ENCODE data around the gene CBX4. TPM values are rescaled to one million over a fixed set of nuclear protein-coding genes. Genes with fewer than 3 reads are reported as not detected.

Gene CBX4
- total RNA-seq, 1 experiment from 2014 or later, result 53.5 TPM

- Histone ChIP-seq H3K27me3 (ENCODE audit: low read length) (no peaks in the 10 kb centered on the region), H3K4me3 (ENCODE audit: low read length) (no peak overlapping the region), H3K9ac (ENCODE audit: low read length) (no peak overlapping the region), H2AFZ (ENCODE audit: low read length) (no peak overlapping the region), H3K27ac (ENCODE audit: low read length) (no peak overlapping the region), H3K79me2 (ENCODE audit: low read length) (no peaks in the 10 kb centered on the region), H3K4me2 (ENCODE audit: low read length) (no peak overlapping the region), H4K20me1 (ENCODE audit: low read length) (no peaks in the 10 kb centered on the region), H3K9me3 (ENCODE audit: low read length) (no peaks in the 10 kb centered on the region), H3F3A (ENCODE audit: low read length, unreplicated experiment) (no peaks in the 10 kb centered on the region), H3K4me1 (ENCODE audit: insufficient read depth, low read length) (peaks cover 8% of the 10 kb centered on the region), H3K9me2 (replicated peaks; ENCODE audit: low read length) (no peaks in the 10 kb centered on the region), H3K36me3 (ENCODE audit: low read depth, low read length) (no peaks in the 10 kb centered on the region)
- intact Hi-C loops (cut with micrococcal nuclease), result no loop called here
- DNase-seq, result no peak
- TF ChIP-seq EZH2 (IDR thresholded peaks at IDR 0.05; ENCODE audit: low read length, unreplicated experiment) (no peak), EZH2phosphoT487 (IDR thresholded peaks at IDR 0.05; ENCODE audit: borderline replicate concordance, low read length) (no peak), CTCF (conservative IDR thresholded peaks at IDR 0.05; ENCODE audit: low read depth, low read length) (no peak)
- CTCF ChIA-PET, result interaction anchor here (0.9 to 1.0 kb wide), 2 partner anchors 11 to 21 kb away, joined by 3 to 7 read pairs; partner anchors contain the start of gene CBX4
- no peak for ATAC-seq
- POLR2A ChIA-PET (ENCODE audit: unreplicated experiment), result interaction anchor here (0.6 kb wide), 2 partner anchors 22 to 973 kb away, joined by 3 read pairs; no protein-coding TSS in a partner anchor
- BruUV-seq (replicated peaks), result no TSS peak
Observed at GRCh38 chr17:79818026-79818758, 21.0 kb downstream of the CBX4 start.

GRCh38 chr17:79815836-79816461 is 23.3 kb downstream of the CBX4 start:
- ChIA-PET CTCF (interaction anchor here (0.6 kb wide), 1 partner anchor 1097 kb away, joined by 8 read pairs; no protein-coding TSS in a partner anchor), POLR2A (ENCODE audit: unreplicated experiment) (no interaction called here)
- Histone ChIP-seq H3K79me2 (ENCODE audit: low read length) (no peaks in the 10 kb centered on the region), H3K9ac (ENCODE audit: low read length) (no peak overlapping the region), H3K4me2 (ENCODE audit: low read length) (no peak overlapping the region), H2AFZ (ENCODE audit: low read length) (no peak overlapping the region), H3F3A (ENCODE audit: low read length, unreplicated experiment) (no peaks in the 10 kb centered on the region), H3K4me1 (ENCODE audit: insufficient read depth, low read length) (peaks cover 27% of the 10 kb centered on the region), H3K9me3 (ENCODE audit: low read length) (no peaks in the 10 kb centered on the region), H3K36me3 (ENCODE audit: low read depth, low read length) (no peaks in the 10 kb centered on the region), H3K27ac (ENCODE audit: low read length) (no peak overlapping the region), H3K4me3 (ENCODE audit: low read length) (no peak overlapping the region), H3K9me2 (replicated peaks; ENCODE audit: low read length) (no peaks in the 10 kb centered on the region), H4K20me1 (ENCODE audit: low read length) (no peaks in the 10 kb centered on the region), H3K27me3 (ENCODE audit: low read length) (peaks cover 15% of the 10 kb centered on the region)
- BruUV-seq (replicated peaks), result no TSS peak
- intact Hi-C loops (cut with micrococcal nuclease), result no loop called here
- no peak for TF ChIP-seq CTCF (conservative IDR thresholded peaks at IDR 0.05; ENCODE audit: low read depth, low read length)
- TF ChIP-seq EZH2phosphoT487 (IDR thresholded peaks at IDR 0.05; ENCODE audit: borderline replicate concordance, low read length), result no peak
- no peak for TF ChIP-seq EZH2 (IDR thresholded peaks at IDR 0.05; ENCODE audit: low read length, unreplicated experiment)
- ATAC-seq, result no peak
- no peak for DNase-seq

Data from PC-3 (cell line).